Measurements from ENCODE around the gene PPARG.
"Not testable (repeated sequence)": the region's sequence is repeated elsewhere in the genome, so short reads cannot be mapped to it uniquely, and the experiment has no call there.

The PPARG gene

GRCh38 chr3:12442654-12443501, 154.0 kb downstream of the PPARG start:
- Histone ChIP-seq H3K27ac (ENCODE audit: low read depth, low read length) (no peak overlapping the region), H3K9ac (ENCODE audit: low read length) (no peak overlapping the region), H3K27me3 (ENCODE audit: control insufficient read depth in 1 of 2, insufficient read depth in 2 of 2, low read length in 2 of 2) (peaks cover 0 to 10% of the 10 kb centered on the region in 2 donors)

DNA sequence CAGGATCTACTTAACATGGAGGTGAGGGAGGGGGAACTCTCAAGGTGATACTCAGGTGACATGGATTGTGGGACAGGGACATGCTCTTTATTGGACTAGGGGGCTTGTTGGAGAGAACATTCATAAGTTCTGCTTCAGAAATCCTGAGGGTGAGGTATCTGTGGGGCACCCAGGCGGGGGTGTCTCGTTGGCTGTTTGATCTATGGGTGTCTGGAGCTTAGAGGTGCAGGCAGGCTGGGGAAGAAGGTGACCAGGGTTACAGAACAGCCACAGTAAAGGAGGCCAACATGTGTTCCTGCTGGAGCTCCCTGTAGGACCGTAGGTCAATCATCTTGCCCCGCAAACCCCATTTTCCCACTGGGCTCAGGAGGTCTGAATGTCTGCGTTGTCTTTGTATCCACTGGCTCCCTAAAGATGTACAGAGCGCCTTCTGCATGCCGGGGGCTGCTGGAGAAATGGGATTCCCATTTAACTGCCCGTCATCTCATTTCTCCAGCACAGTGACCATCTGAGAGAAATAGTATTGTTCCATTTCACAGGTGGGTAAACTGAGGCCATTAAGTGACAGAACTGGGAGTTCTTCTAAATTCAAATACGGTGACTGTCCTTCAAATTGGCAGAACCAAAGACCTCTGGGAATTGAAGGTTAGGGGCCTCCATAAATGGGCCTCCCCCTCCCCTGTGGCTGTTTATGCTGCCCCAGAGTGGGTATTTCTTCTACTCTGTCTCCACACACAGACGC, 155.1 kb downstream of the PPARG start:
- Histone ChIP-seq H3K36me3 (ENCODE audit: insufficient read depth, low read length) (no peaks in the 10 kb centered on the region), H3K4me3 (ENCODE audit: low read depth in 1 of 2, low read length in 2 of 2) (no peak overlapping the region), H3K9me3 (ENCODE audit: low read length) (no peaks in the 10 kb centered on the region), H3K9ac (ENCODE audit: low read length) (no peak overlapping the region), H3K4me1 (ENCODE audit: insufficient read depth, low read length) (peaks cover 4% of the 10 kb centered on the region), H3K27ac (ENCODE audit: low read depth, low read length) (no peak overlapping the region), H3K27me3 (ENCODE audit: control insufficient read depth in 1 of 2, insufficient read depth in 2 of 2, low read length in 2 of 2) (peaks cover 0 to 10% of the 10 kb centered on the region in 2 donors)

More at GRCh38 chr3:12442654-12443501, 154.0 kb downstream of the PPARG start:
- H3K9me3 ChIP-seq (ENCODE audit: low read length): no peaks in the 10 kb centered on the region
- no peak overlapping the region for H3K4me3 ChIP-seq (ENCODE audit: low read depth in 1 of 2, low read length in 2 of 2)
- H3K4me1 ChIP-seq (ENCODE audit: insufficient read depth, low read length): peaks cover 4% of the 10 kb centered on the region
- H3K36me3 ChIP-seq (ENCODE audit: insufficient read depth, low read length): no peaks in the 10 kb centered on the region

DNA sequence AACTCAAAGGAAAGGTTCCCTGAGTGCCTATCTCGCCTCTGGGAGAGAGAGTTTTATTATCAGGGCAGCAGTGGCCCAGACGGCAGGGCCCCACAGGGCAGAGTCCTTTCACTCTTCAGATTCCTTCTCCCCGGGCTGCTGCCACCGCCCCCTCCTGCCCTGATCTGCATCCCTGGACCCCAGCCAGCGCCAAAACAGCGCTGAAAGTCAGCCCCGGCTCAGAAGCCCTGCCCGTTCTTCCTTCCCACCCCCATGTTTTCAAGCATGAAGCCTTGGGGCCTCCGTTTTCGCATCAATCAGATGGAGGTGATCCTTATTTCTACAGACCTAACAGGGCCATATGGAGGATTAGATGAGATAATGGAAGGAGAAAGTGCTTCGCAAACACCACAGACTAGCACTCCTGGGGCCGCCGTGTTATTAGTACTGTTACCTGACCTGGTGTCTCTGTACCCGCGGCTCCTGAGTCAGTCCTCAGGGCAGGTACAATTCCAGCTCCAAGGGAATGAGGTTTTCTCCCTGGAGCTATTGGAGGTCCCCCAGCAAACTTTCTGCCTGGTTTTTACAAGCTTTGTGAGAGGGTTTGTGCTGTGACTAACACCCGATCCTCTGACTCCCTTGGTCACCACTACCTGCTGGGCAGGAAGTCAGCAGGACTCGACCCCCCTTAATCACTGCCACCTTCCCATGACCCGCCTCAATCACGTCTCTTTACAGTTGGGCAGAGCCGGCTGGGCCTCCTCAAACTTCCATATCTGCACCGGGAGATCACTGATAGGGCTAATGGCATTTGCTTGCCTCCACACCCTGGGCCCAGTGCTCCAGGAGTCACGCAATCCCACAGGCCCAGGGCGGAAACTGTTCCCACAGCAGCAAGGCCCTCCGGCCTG, 156.0 kb downstream of the PPARG start:
- Histone ChIP-seq H3K9me3 (ENCODE audit: low read length) (no peaks in the 10 kb centered on the region), H3K4me1 (ENCODE audit: insufficient read depth, low read length) (peaks cover 4% of the 10 kb centered on the region), H3K27me3 (ENCODE audit: control insufficient read depth in 1 of 2, insufficient read depth in 2 of 2, low read length in 2 of 2) (peaks cover 0 to 10% of the 10 kb centered on the region in 2 donors), H3K36me3 (ENCODE audit: insufficient read depth, low read length) (no peaks in the 10 kb centered on the region), H3K27ac (ENCODE audit: low read depth, low read length) (no peak overlapping the region), H3K9ac (ENCODE audit: low read length) (no peak overlapping the region), H3K4me3 (ENCODE audit: low read depth in 1 of 2, low read length in 2 of 2) (no peak overlapping the region)

DNA sequence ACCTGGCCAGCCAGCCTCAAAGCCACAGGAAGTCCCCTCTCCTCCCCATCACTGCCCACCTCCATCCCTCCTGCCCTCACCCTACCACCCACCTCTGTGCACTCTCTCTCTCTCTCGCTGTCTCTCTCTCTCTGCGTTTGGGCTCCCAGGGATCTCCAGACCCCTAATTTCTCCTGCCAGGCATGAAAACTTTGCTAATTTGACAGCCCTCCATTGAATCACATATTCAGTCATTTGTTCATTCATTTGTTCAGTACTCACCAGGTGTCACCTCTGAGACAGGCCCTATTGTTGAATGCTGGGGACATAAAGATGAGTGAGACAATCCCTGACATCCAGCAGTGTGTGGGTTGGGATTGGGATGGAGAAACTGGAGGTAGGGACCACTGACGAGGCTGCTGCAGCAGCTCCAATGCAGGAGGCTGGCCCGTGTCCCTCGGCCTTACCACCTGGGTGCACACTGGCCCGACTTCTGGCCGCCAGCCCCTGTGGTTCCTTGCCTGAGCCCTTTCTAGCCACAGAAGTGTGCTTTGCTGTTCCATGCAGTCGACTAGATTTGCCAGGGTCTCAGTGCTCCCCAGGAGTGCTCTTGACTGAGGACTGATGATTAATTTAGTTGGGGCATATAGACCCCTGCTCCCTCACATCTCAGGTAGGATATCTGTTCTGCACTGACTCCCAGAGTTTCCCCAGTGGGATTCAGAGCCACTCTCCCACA, 156.8 kb downstream of the PPARG start:
- no peaks in the 10 kb centered on the region for H3K9me3 ChIP-seq (ENCODE audit: low read length)
- peaks cover 0 to 10% of the 10 kb centered on the region in 2 donors for H3K27me3 ChIP-seq (ENCODE audit: control insufficient read depth in 1 of 2, insufficient read depth in 2 of 2, low read length in 2 of 2)
- no peak overlapping the region for H3K4me3 ChIP-seq (ENCODE audit: low read depth in 1 of 2, low read length in 2 of 2)
- H3K4me1 ChIP-seq (ENCODE audit: insufficient read depth, low read length): peaks cover 1% of the 10 kb centered on the region
- H3K36me3 ChIP-seq (ENCODE audit: insufficient read depth, low read length): no peaks in the 10 kb centered on the region
- no peak overlapping the region for H3K9ac ChIP-seq (ENCODE audit: low read length)
- H3K27ac ChIP-seq (ENCODE audit: low read depth, low read length): no peak overlapping the region

GRCh38 chr3:12446298-12446697, 157.4 kb downstream of the PPARG start:
- no peaks in the 10 kb centered on the region for H3K4me1 ChIP-seq (ENCODE audit: insufficient read depth, low read length)
- no peak overlapping the region for H3K27ac ChIP-seq (ENCODE audit: low read depth, low read length)
- H3K36me3 ChIP-seq (ENCODE audit: insufficient read depth, low read length): no peaks in the 10 kb centered on the region
- H3K27me3 ChIP-seq (ENCODE audit: control insufficient read depth in 1 of 2, insufficient read depth in 2 of 2, low read length in 2 of 2): peaks cover 0 to 10% of the 10 kb centered on the region in 2 donors
- no peaks in the 10 kb centered on the region for H3K9me3 ChIP-seq (ENCODE audit: low read length)
- no peak overlapping the region for H3K4me3 ChIP-seq (ENCODE audit: low read depth in 1 of 2, low read length in 2 of 2)
- no peak overlapping the region for H3K9ac ChIP-seq (ENCODE audit: low read length)

DNA sequence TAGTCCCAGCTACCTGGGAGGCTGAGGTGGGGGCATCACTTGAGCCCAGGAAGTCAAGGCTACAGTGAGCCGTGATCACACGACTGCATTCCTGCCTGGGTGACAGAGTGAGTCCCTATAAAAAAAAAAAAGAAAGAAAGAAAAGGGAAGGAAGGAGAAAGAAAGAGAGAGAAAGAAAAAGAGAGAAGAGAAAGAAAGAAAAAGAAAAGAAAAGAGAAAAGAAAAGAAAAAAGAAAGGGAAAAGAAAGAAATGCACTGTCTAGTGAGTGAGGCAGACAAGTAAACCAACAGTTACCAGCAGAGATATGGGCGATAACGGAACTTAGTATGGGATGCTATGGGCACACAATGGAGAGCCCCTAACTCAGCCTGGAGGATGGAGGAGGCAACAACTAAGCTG, 158.2 kb downstream of the PPARG start:
- H3K9ac ChIP-seq (ENCODE audit: low read length): no peak overlapping the region
- H3K27me3 ChIP-seq (ENCODE audit: control insufficient read depth in 1 of 2, insufficient read depth in 2 of 2, low read length in 2 of 2): peaks cover 0 to 10% of the 10 kb centered on the region in 2 donors
- H3K9me3 ChIP-seq (ENCODE audit: low read length): no peaks in the 10 kb centered on the region
- H3K4me1 ChIP-seq (ENCODE audit: insufficient read depth, low read length): no peaks in the 10 kb centered on the region
- no peak overlapping the region for H3K4me3 ChIP-seq (ENCODE audit: low read depth in 1 of 2, low read length in 2 of 2)
- H3K27ac ChIP-seq (ENCODE audit: low read depth, low read length): no peak overlapping the region
- no peaks in the 10 kb centered on the region for H3K36me3 ChIP-seq (ENCODE audit: insufficient read depth, low read length)

GRCh38 chr3:12448404-12449202, 159.7 kb downstream of the PPARG start:
- not testable (repeated sequence) for H3K4me1 ChIP-seq (ENCODE audit: insufficient read depth, low read length); H3K27ac ChIP-seq (ENCODE audit: low read depth, low read length); H3K9ac ChIP-seq (ENCODE audit: low read length); H3K36me3 ChIP-seq (ENCODE audit: insufficient read depth, low read length); H3K4me3 ChIP-seq (ENCODE audit: low read depth in 1 of 2, low read length in 2 of 2); H3K9me3 ChIP-seq (ENCODE audit: low read length)
- peaks cover 0 to 10% of the 10 kb centered on the region in 2 donors for H3K27me3 ChIP-seq (ENCODE audit: control insufficient read depth in 1 of 2, insufficient read depth in 2 of 2, low read length in 2 of 2)

GRCh38 chr3:12449889-12450682, 161.2 kb downstream of the PPARG start:
- Histone ChIP-seq H3K9ac (ENCODE audit: low read length) (no peak overlapping the region), H3K4me3 (ENCODE audit: low read depth in 1 of 2, low read length in 2 of 2) (no peak overlapping the region), H3K27ac (ENCODE audit: low read depth, low read length) (no peak overlapping the region)

GRCh38 chr3:12451481-12451880, 162.6 kb downstream of the PPARG start:
- no peaks in the 10 kb centered on the region for H3K36me3 ChIP-seq (ENCODE audit: insufficient read depth, low read length)
- no peak overlapping the region for H3K9ac ChIP-seq (ENCODE audit: low read length)
- no peaks in the 10 kb centered on the region for H3K27me3 ChIP-seq (ENCODE audit: control insufficient read depth in 1 of 2, insufficient read depth in 2 of 2, low read length in 2 of 2)
- H3K4me1 ChIP-seq (ENCODE audit: insufficient read depth, low read length): no peaks in the 10 kb centered on the region
- no peaks in the 10 kb centered on the region for H3K9me3 ChIP-seq (ENCODE audit: low read length)
- no peak overlapping the region for H3K27ac ChIP-seq (ENCODE audit: low read depth, low read length)
- H3K4me3 ChIP-seq (ENCODE audit: low read depth in 1 of 2, low read length in 2 of 2): no peak overlapping the region

More at GRCh38 chr3:12449889-12450682, 161.2 kb downstream of the PPARG start:
- H3K9me3 ChIP-seq (ENCODE audit: low read length): no peaks in the 10 kb centered on the region
- no peaks in the 10 kb centered on the region for H3K27me3 ChIP-seq (ENCODE audit: control insufficient read depth in 1 of 2, insufficient read depth in 2 of 2, low read length in 2 of 2)
- no peaks in the 10 kb centered on the region for H3K4me1 ChIP-seq (ENCODE audit: insufficient read depth, low read length)
- H3K36me3 ChIP-seq (ENCODE audit: insufficient read depth, low read length): no peaks in the 10 kb centered on the region
